ENCODE data around the gene AGPAT2. TPM values are rescaled to one million over a fixed set of nuclear protein-coding genes. Genes with fewer than 3 reads are reported as not detected.

AGPAT2 gene
- total and polyA plus RNA-seq, 2 of the 4 experiments (the other 2 are of a cell fraction): 16.1 to 39.5 TPM

GRCh38 chr9:136626066-136626725 lies 61.1 kb downstream of the AGPAT2 start:
- DNase-seq (no peak), ATAC-seq (ENCODE audit: low read depth) (no peak)
- H2AFZ ChIP-seq (replicated peaks; ENCODE audit: low read length, poor library complexity): no peak overlapping the region
- no peak overlapping the region for H4K5ac ChIP-seq (ENCODE audit: low read depth, low read length)
- no peak overlapping the region for H2BK20ac ChIP-seq (ENCODE audit: low read depth, low read length)
- 79% methylated on average over 7 of the region's 30 CpGs; no CpG with 5 or more reads in 1 of the 2 experiments for WGBS, 2 experiments (ENCODE audit: extremely low coverage in 2 of 2, insufficient read length in 1 of 2)
- H2BK15ac ChIP-seq (ENCODE audit: low read depth, low read length): no peak overlapping the region
- BruUV-seq (replicated peaks): no TSS peak
- H2BK5ac ChIP-seq (ENCODE audit: low read depth, low read length, poor library complexity, severe bottlenecking): no peak overlapping the region
- H3K27ac ChIP-seq (ENCODE audit: insufficient read depth, low read length): no peak overlapping the region
- peaks cover 5% of the 10 kb centered on the region; the same call in 1 of the 2 replicates for H3K4me1 ChIP-seq (ENCODE audit: control insufficient read depth, insufficient read depth, low read length)
- no peak overlapping the region for H2BK120ac ChIP-seq (ENCODE audit: low read depth, low read length)
- no peak overlapping the region for H4K91ac ChIP-seq (ENCODE audit: insufficient read depth, low read depth, low read length)
- peaks cover 7% of the 10 kb centered on the region; the same call in 1 of the 2 replicates for H4K20me1 ChIP-seq (ENCODE audit: insufficient read depth, low read length)
- H3K9ac ChIP-seq (ENCODE audit: low read depth, low read length): no peak overlapping the region
- ChIA-PET CTCF (interaction anchor here (0.9 to 2.2 kb wide), 5 partner anchors 10 to 141 kb away, joined by 3 to 16 read pairs (median 3); partner anchors contain the start of gene NOTCH1), POLR2A (ENCODE audit: unreplicated experiment) (no interaction called here)
- no peak overlapping the region for H3K4me3 ChIP-seq (ENCODE audit: insufficient read depth, low read depth, low read length)
- intact Hi-C loops (cut with micrococcal nuclease): no loop called here
- no peak overlapping the region for H3K14ac ChIP-seq (replicated peaks; ENCODE audit: low read depth, low read length)
- no peaks in the 10 kb centered on the region for H3K36me3 ChIP-seq (ENCODE audit: control insufficient read depth, insufficient read depth, low read length)
- H3K79me1 ChIP-seq (ENCODE audit: low read depth in 1 of 2, low read length in 2 of 2): no peaks in the 10 kb centered on the region; a peak in 1 of 4 replicates
- H3K23ac ChIP-seq (ENCODE audit: low read depth, low read length): no peak overlapping the region
- TF ChIP-seq RFX5 (IDR thresholded peaks at IDR 0.05; ENCODE audit: low read depth, low read length): no peak
- no peak for TF ChIP-seq RCOR1 (IDR thresholded peaks at IDR 0.05; ENCODE audit: insufficient replicate concordance, low read length)
- TF ChIP-seq MXI1 (IDR thresholded peaks at IDR 0.05; ENCODE audit: borderline replicate concordance, low read depth, low read length): no peak
- TF ChIP-seq POLR2A (IDR thresholded peaks at IDR 0.05; ENCODE audit: low read depth, low read length): no peak
- TF ChIP-seq MAFK (IDR thresholded peaks at IDR 0.05; ENCODE audit: low read depth, low read length): no peak
- no peak for TF ChIP-seq CHD1 (IDR thresholded peaks at IDR 0.05; ENCODE audit: low read depth, low read length)
- no peak for TF ChIP-seq NFE2L2 (IDR thresholded peaks at IDR 0.05; ENCODE audit: low read depth, low read length)
- no peak for TF ChIP-seq RAD21 (IDR thresholded peaks at IDR 0.05; ENCODE audit: low read length)
- no peak for TF ChIP-seq ELK1 (IDR thresholded peaks at IDR 0.05; ENCODE audit: borderline replicate concordance, low read depth, low read length)
- no peak for TF ChIP-seq FOS (IDR thresholded peaks at IDR 0.05; ENCODE audit: low read depth, low read length)
- TF ChIP-seq CTCF (conservative IDR thresholded peaks at IDR 0.05; ENCODE audit: low read depth, low read length): no peak
- no peak for TF ChIP-seq BHLHE40 (IDR thresholded peaks at IDR 0.05; ENCODE audit: low read depth, low read length)
- no peak for TF ChIP-seq USF2 (IDR thresholded peaks at IDR 0.05; ENCODE audit: low read depth, low read length)
- no peak for TF ChIP-seq SMC3 (IDR thresholded peaks at IDR 0.05; ENCODE audit: low read depth, low read length)
- TF ChIP-seq CEBPB (IDR thresholded peaks at IDR 0.05; ENCODE audit: low read depth, low read length): no peak
- TF ChIP-seq MAZ (IDR thresholded peaks at IDR 0.05; ENCODE audit: borderline replicate concordance, low read depth, low read length): no peak
- H3K27me3 ChIP-seq (ENCODE audit: control insufficient read depth, insufficient read depth, low read length): no peaks in the 10 kb centered on the region; the same call in 1 of the 2 replicates
- H4K8ac ChIP-seq (ENCODE audit: low read depth in 2 of 2, low read length in 2 of 2): no peak overlapping the region
- no peak overlapping the region for H3K18ac ChIP-seq (ENCODE audit: low read depth, low read length)
- H3K4ac ChIP-seq (ENCODE audit: low read depth, low read length): no peak overlapping the region
- H3K4me2 ChIP-seq (ENCODE audit: low read depth, low read length): no peak overlapping the region
- H2AK5ac ChIP-seq (ENCODE audit: low read depth, low read length): no peak overlapping the region
- dilution Hi-C loops (cut with HindIII; ENCODE audit: low sequenced_read_pairs, unreplicated experiment): no loop called here
- no peak overlapping the region for H2AK9ac ChIP-seq (replicated peaks; ENCODE audit: low read depth, low read length, poor library complexity)
- H3K9me1 ChIP-seq (ENCODE audit: insufficient read depth, low read length): peaks cover 4% of the 10 kb centered on the region; the same call in 1 of the 2 replicates
- no peak overlapping the region for H3K56ac ChIP-seq (ENCODE audit: extremely low read depth, insufficient read depth, low read length)
- no peaks in the 10 kb centered on the region for H3K9me3 ChIP-seq (ENCODE audit: control insufficient read depth, insufficient read depth, low read length)
- in situ Hi-C loops (cut with MboI; ENCODE audit: low sequenced_read_pairs): no loop called here

All from IMR-90 (cell line).